HG03196 (cell line): ENCODE results near the gene TICRR.
"Not testable (repeated sequence)": the region's sequence is repeated elsewhere in the genome, so short reads cannot be mapped to it uniquely, and the experiment has no call there.

Experiments
- ATAC-seq: cut with Tn5 transposase; IDR thresholded peaks from one replicate; pipeline ENCODE4 v1.9.1; 2021; ENCODE audit not compliant: unreplicated experiment

The TICRR gene

GRCh38 chr15:89566621-89567294, 8.5 kb upstream of the TICRR start:
- no peak for ATAC-seq

GRCh38 chr15:89569090-89569745, 6.1 kb upstream of the TICRR start:
- ATAC-seq = no peak

GRCh38 chr15:89575656-89576416, 567 bp downstream of the TICRR start:
- ATAC-seq = peak; percentile 23

- ATAC-seq = no peak
Observed at GRCh38 chr15:89576417-89576773, 1.1 kb downstream of the TICRR start.

GRCh38 chr15:89577776-89578115, 2.5 kb downstream of the TICRR start:
- ATAC-seq = no peak

- no peak for ATAC-seq
Observed at GRCh38 chr15:89578146-89578545, 2.9 kb downstream of the TICRR start.

- not testable (repeated sequence) for ATAC-seq
Observed at GRCh38 chr15:89580747-89581146, 5.5 kb downstream of the TICRR start.

- ATAC-seq = no peak
Observed at GRCh38 chr15:89586651-89587050, 11.4 kb downstream of the TICRR start.

- ATAC-seq = no peak
Observed at GRCh38 chr15:89587955-89588354, 12.7 kb downstream of the TICRR start.

- no peak for ATAC-seq
Observed at GRCh38 chr15:89591834-89592233, 16.6 kb downstream of the TICRR start.

- no peak for ATAC-seq
Observed at GRCh38 chr15:89593018-89593417, 17.7 kb downstream of the TICRR start.

GRCh38 chr15:89599021-89599420, 23.8 kb downstream of the TICRR start:
- no peak for ATAC-seq

- no peak for ATAC-seq
Observed at GRCh38 chr15:89611317-89611716, 36.0 kb downstream of the TICRR start.

GRCh38 chr15:89613031-89613430, 37.8 kb downstream of the TICRR start:
- ATAC-seq = no peak

- ATAC-seq = no peak
Observed at GRCh38 chr15:89614164-89614563, 38.9 kb downstream of the TICRR start.

GRCh38 chr15:89615135-89615534, 39.9 kb downstream of the TICRR start:
- no peak for ATAC-seq

- no peak for ATAC-seq
Observed at GRCh38 chr15:89616228-89616627, 41.0 kb downstream of the TICRR start.

GRCh38 chr15:89621547-89621946, 46.3 kb downstream of the TICRR start:
- ATAC-seq = no peak

- ATAC-seq = no peak
Observed at GRCh38 chr15:89623165-89623564, 47.9 kb downstream of the TICRR start.

- ATAC-seq = no peak
Observed at GRCh38 chr15:89625716-89626115, 50.4 kb downstream of the TICRR start.

- no peak for ATAC-seq
Observed at GRCh38 chr15:89627256-89627970, 52.1 kb downstream of the TICRR start.

- no peak for ATAC-seq
Observed at GRCh38 chr15:89628301-89628700, 53.0 kb downstream of the TICRR start.
